ENCODE results near the gene SPSB4.

SPSB4 gene

GRCh38 chr3:141146979-141147470 lies 95.9 kb downstream of the SPSB4 start:
- Histone ChIP-seq H3K9me3 (ENCODE audit: control insufficient read depth, insufficient read depth, low read length) (no peaks in the 10 kb centered on the region), H3K36me3 (ENCODE audit: insufficient read depth, low read length) (no peaks in the 10 kb centered on the region; the same call in 1 of the 2 replicates), H3K4me1 (ENCODE audit: insufficient read depth, low read length) (peaks cover 12% of the 10 kb centered on the region), H3K9ac (ENCODE audit: low read depth, low read length) (no peak overlapping the region)

- no peaks in the 10 kb centered on the region for H3K9me3 ChIP-seq (ENCODE audit: control insufficient read depth, insufficient read depth, low read length)
- no peaks in the 10 kb centered on the region; the same call in 1 of the 2 replicates for H3K36me3 ChIP-seq (ENCODE audit: insufficient read depth, low read length)
- H3K9ac ChIP-seq (ENCODE audit: low read depth, low read length) = no peak overlapping the region
- peaks cover 12% of the 10 kb centered on the region for H3K4me1 ChIP-seq (ENCODE audit: insufficient read depth, low read length)
Measured at GRCh38 chr3:141147657-141148056, 96.5 kb downstream of the SPSB4 start.

- Histone ChIP-seq H3K9ac (ENCODE audit: low read depth, low read length) (no peak overlapping the region), H3K36me3 (ENCODE audit: insufficient read depth, low read length) (no peaks in the 10 kb centered on the region; the same call in 1 of the 2 replicates), H3K4me1 (ENCODE audit: insufficient read depth, low read length) (peaks cover 12% of the 10 kb centered on the region), H3K9me3 (ENCODE audit: control insufficient read depth, insufficient read depth, low read length) (no peaks in the 10 kb centered on the region)
Measured at GRCh38 chr3:141148169-141148568, 97.0 kb downstream of the SPSB4 start.

GRCh38 chr3:141148770-141149169 lies 97.6 kb downstream of the SPSB4 start:
- Histone ChIP-seq H3K4me1 (ENCODE audit: insufficient read depth, low read length) (peaks cover 12% of the 10 kb centered on the region), H3K9ac (ENCODE audit: low read depth, low read length) (no peak overlapping the region), H3K36me3 (ENCODE audit: insufficient read depth, low read length) (no peaks in the 10 kb centered on the region; the same call in 1 of the 2 replicates), H3K9me3 (ENCODE audit: control insufficient read depth, insufficient read depth, low read length) (no peaks in the 10 kb centered on the region)

- no peaks in the 10 kb centered on the region; the same call in 1 of the 2 replicates for H3K36me3 ChIP-seq (ENCODE audit: insufficient read depth, low read length)
- H3K9me3 ChIP-seq (ENCODE audit: control insufficient read depth, insufficient read depth, low read length) = no peaks in the 10 kb centered on the region
- peaks cover 12% of the 10 kb centered on the region for H3K4me1 ChIP-seq (ENCODE audit: insufficient read depth, low read length)
- H3K9ac ChIP-seq (ENCODE audit: low read depth, low read length) = no peak overlapping the region
Measured at GRCh38 chr3:141150081-141150830, 99.1 kb downstream of the SPSB4 start.

GRCh38 chr3:141150931-141151330 lies 99.8 kb downstream of the SPSB4 start:
- Histone ChIP-seq H3K4me1 (ENCODE audit: insufficient read depth, low read length) (peaks cover 12% of the 10 kb centered on the region), H3K9me3 (ENCODE audit: control insufficient read depth, insufficient read depth, low read length) (no peaks in the 10 kb centered on the region), H3K9ac (ENCODE audit: low read depth, low read length) (no peak overlapping the region), H3K36me3 (ENCODE audit: insufficient read depth, low read length) (no peaks in the 10 kb centered on the region; the same call in 1 of the 2 replicates)

GRCh38 chr3:141151439-141151838 lies 100.3 kb downstream of the SPSB4 start:
- Histone ChIP-seq H3K4me1 (ENCODE audit: insufficient read depth, low read length) (peaks cover 12% of the 10 kb centered on the region), H3K36me3 (ENCODE audit: insufficient read depth, low read length) (no peaks in the 10 kb centered on the region; the same call in 1 of the 2 replicates), H3K9ac (ENCODE audit: low read depth, low read length) (no peak overlapping the region), H3K9me3 (ENCODE audit: control insufficient read depth, insufficient read depth, low read length) (no peaks in the 10 kb centered on the region)

GRCh38 chr3:141152130-141152529 lies 101.0 kb downstream of the SPSB4 start:
- no peaks in the 10 kb centered on the region for H3K9me3 ChIP-seq (ENCODE audit: control insufficient read depth, insufficient read depth, low read length)
- peaks cover 12% of the 10 kb centered on the region for H3K4me1 ChIP-seq (ENCODE audit: insufficient read depth, low read length)

GRCh38 chr3:141152801-141153678 lies 101.9 kb downstream of the SPSB4 start:
- Histone ChIP-seq H3K4me1 (ENCODE audit: insufficient read depth, low read length) (peaks cover 6% of the 10 kb centered on the region), H3K9ac (ENCODE audit: low read depth, low read length) (no peak overlapping the region), H3K36me3 (ENCODE audit: insufficient read depth, low read length) (no peaks in the 10 kb centered on the region; the same call in 1 of the 2 replicates), H3K9me3 (ENCODE audit: control insufficient read depth, insufficient read depth, low read length) (no peaks in the 10 kb centered on the region)

More at GRCh38 chr3:141152130-141152529, 101.0 kb downstream of the SPSB4 start:
- no peak overlapping the region for H3K9ac ChIP-seq (ENCODE audit: low read depth, low read length)
- H3K36me3 ChIP-seq (ENCODE audit: insufficient read depth, low read length) = no peaks in the 10 kb centered on the region; the same call in 1 of the 2 replicates

GRCh38 chr3:141153679-141153966 lies 102.5 kb downstream of the SPSB4 start:
- no peaks in the 10 kb centered on the region for H3K9me3 ChIP-seq (ENCODE audit: control insufficient read depth, insufficient read depth, low read length)
- H3K9ac ChIP-seq (ENCODE audit: low read depth, low read length) = no peak overlapping the region
- peaks cover under 1% of the 10 kb centered on the region; the same call in 1 of the 2 replicates for H3K4me1 ChIP-seq (ENCODE audit: insufficient read depth, low read length)
- H3K36me3 ChIP-seq (ENCODE audit: insufficient read depth, low read length) = no peaks in the 10 kb centered on the region; the same call in 1 of the 2 replicates

GRCh38 chr3:141164852-141165251 lies 113.7 kb downstream of the SPSB4 start:
- Histone ChIP-seq H3K36me3 (ENCODE audit: insufficient read depth, low read length) (no peaks in the 10 kb centered on the region), H3K9ac (ENCODE audit: low read depth, low read length) (no peak overlapping the region), H3K9me3 (ENCODE audit: control insufficient read depth, insufficient read depth, low read length) (peaks cover 5% of the 10 kb centered on the region), H3K4me1 (ENCODE audit: insufficient read depth, low read length) (no peaks in the 10 kb centered on the region)

GRCh38 chr3:141167681-141168080 lies 116.5 kb downstream of the SPSB4 start:
- H3K9ac ChIP-seq (ENCODE audit: low read depth, low read length) = no peak overlapping the region
- H3K4me1 ChIP-seq (ENCODE audit: insufficient read depth, low read length) = no peaks in the 10 kb centered on the region
- no peaks in the 10 kb centered on the region; the same call in 1 of the 2 replicates for H3K9me3 ChIP-seq (ENCODE audit: control insufficient read depth, insufficient read depth, low read length)
- H3K36me3 ChIP-seq (ENCODE audit: insufficient read depth, low read length) = no peaks in the 10 kb centered on the region

GRCh38 chr3:141170678-141171295 lies 119.6 kb downstream of the SPSB4 start:
- Histone ChIP-seq H3K36me3 (ENCODE audit: insufficient read depth, low read length) (no peaks in the 10 kb centered on the region), H3K9me3 (ENCODE audit: control insufficient read depth, insufficient read depth, low read length) (no peaks in the 10 kb centered on the region; the same call in 1 of the 2 replicates), H3K4me1 (ENCODE audit: insufficient read depth, low read length) (no peaks in the 10 kb centered on the region), H3K9ac (ENCODE audit: low read depth, low read length) (no peak overlapping the region)

GRCh38 chr3:141174674-141175073 lies 123.5 kb downstream of the SPSB4 start:
- Histone ChIP-seq H3K36me3 (ENCODE audit: insufficient read depth, low read length) (no peaks in the 10 kb centered on the region), H3K9ac (ENCODE audit: low read depth, low read length) (no peak overlapping the region), H3K9me3 (ENCODE audit: control insufficient read depth, insufficient read depth, low read length) (no peaks in the 10 kb centered on the region), H3K4me1 (ENCODE audit: insufficient read depth, low read length) (no peaks in the 10 kb centered on the region)
